Liver (tissue), 9 donors: ENCODE data around the gene CATSPERZ. TPM values are rescaled to one million over a fixed set of nuclear protein-coding genes. Genes with fewer than 3 reads are reported as not detected.
A peak's percentile ranks its signal among the peaks of the same experiment; 100 is the strongest.

ENCODE experiments used
- DNase-seq: peaks from one replicate; pipeline ENCODE4 v3.0.0-alpha.2; 2017; ENCODE audit warnings: low spot score
- H3K27ac ChIP-seq, 2 donors: one replicate each; pipeline ENCODE4 v1.7.0; 2013; ENCODE audit warnings: inconsistent platforms in 2 of 2, low read length in 2 of 2, control low read depth in 1 of 2, low read depth in 1 of 2, mild to moderate bottlenecking in 1 of 2
- H3K27me3 ChIP-seq, 4 donors: one replicate each; pipeline versions ENCODE4 v1.6.1 to v1.7.0; 2013; ENCODE audit warnings: low read length in 3 of 4, inconsistent platforms in 1 of 4, mild to moderate bottlenecking in 1 of 4, moderate library complexity in 1 of 4; ENCODE audit not compliant: control insufficient read depth in 4 of 4, insufficient read depth in 4 of 4
- H3K36me3 ChIP-seq, 4 donors: one replicate each; pipeline versions ENCODE4 v1.6.1 to v1.7.0; 2013; ENCODE audit warnings: low read length in 3 of 4, mild to moderate bottlenecking in 3 of 4, low read depth in 1 of 4, moderate library complexity in 1 of 4; ENCODE audit not compliant: control insufficient read depth in 4 of 4, insufficient read depth in 3 of 4
- H3K4me1 ChIP-seq, 4 donors: one replicate each; pipeline versions ENCODE4 v1.6.1 to v1.7.0; 2013; ENCODE audit warnings: low read length in 3 of 4, mild to moderate bottlenecking in 3 of 4, moderate library complexity in 1 of 4; ENCODE audit not compliant: control insufficient read depth in 4 of 4, insufficient read depth in 4 of 4
- H3K4me3 ChIP-seq, 3 donors: one replicate each; pipeline versions ENCODE4 v1.6.1 to v1.7.0; 2013; ENCODE audit warnings: low read length in 3 of 3, control low read depth in 1 of 3, low read depth in 1 of 3, mild to moderate bottlenecking in 1 of 3
- H3K9ac ChIP-seq, 2 donors: one replicate each; pipeline ENCODE4 v1.7.0; 2013; ENCODE audit warnings: low read length in 2 of 2, mild to moderate bottlenecking in 2 of 2, moderate library complexity in 2 of 2, control low read depth in 1 of 2, low read depth in 1 of 2
- H3K9me3 ChIP-seq, 4 donors: one replicate each; pipeline versions ENCODE4 v1.6.1 to v1.7.0; 2013; ENCODE audit warnings: low read length in 3 of 4; ENCODE audit not compliant: control insufficient read depth in 4 of 4
- EGR1 ChIP-seq, 2 donors: IDR thresholded peaks; 2 replicates each; pipeline ENCODE4 v1.6.1; 2016 to 2018; ENCODE audit warnings: antibody characterized with exemption in 2 of 2, low read depth in 2 of 2
- FOXA1 ChIP-seq: IDR thresholded peaks from 2 replicates; pipeline ENCODE4 v1.6.1; 2016; ENCODE audit warnings: antibody characterized with exemption
- FOXA2 ChIP-seq: IDR thresholded peaks from 2 replicates; pipeline ENCODE4 v1.6.1; 2016; ENCODE audit warnings: antibody characterized with exemption
- GABPA ChIP-seq, 2 donors: IDR thresholded peaks in 1 of 2; conservative IDR thresholded peaks in 1 of 2; 2 replicates each; pipeline ENCODE4 v1.6.1; 2016; ENCODE audit warnings: antibody characterized with exemption in 2 of 2, mild to moderate bottlenecking in 1 of 2, moderate library complexity in 1 of 2
- HNF4A ChIP-seq, 2 donors: conservative IDR thresholded peaks; 2 replicates each; pipeline ENCODE4 v1.6.1; 2016; ENCODE audit warnings: antibody characterized with exemption in 2 of 2, mild to moderate bottlenecking in 2 of 2
- JUND ChIP-seq, 2 donors: IDR thresholded peaks; 2 replicates each; pipeline ENCODE4 v1.6.1; 2016; ENCODE audit warnings: antibody characterized with exemption in 2 of 2
- MAX ChIP-seq: IDR thresholded peaks from 2 replicates; pipeline ENCODE4 v1.6.1; 2016; ENCODE audit warnings: antibody characterized with exemption
- NR2F2 ChIP-seq: IDR thresholded peaks from 2 replicates; pipeline ENCODE4 v1.6.1; 2016; ENCODE audit warnings: antibody characterized with exemption
- RAD21 ChIP-seq, 2 donors: IDR thresholded peaks; 2 replicates each; pipeline ENCODE4 v1.6.1; 2016; ENCODE audit warnings: antibody characterized with exemption in 2 of 2, mild to moderate bottlenecking in 2 of 2
- RXRA ChIP-seq, 2 donors: IDR thresholded peaks; 2 replicates each; pipeline ENCODE4 v1.6.1; 2017 to 2018; ENCODE audit warnings: antibody characterized with exemption in 2 of 2, mild to moderate bottlenecking in 1 of 2
- SP1 ChIP-seq: IDR thresholded peaks from 2 replicates; pipeline ENCODE4 v1.6.1; 2018; ENCODE audit warnings: antibody characterized with exemption, mild to moderate bottlenecking
- TAF1 ChIP-seq: conservative IDR thresholded peaks from 2 replicates; pipeline ENCODE4 v1.6.1; 2016; ENCODE audit warnings: antibody characterized with exemption, mild to moderate bottlenecking
- YY1 ChIP-seq: IDR thresholded peaks from 2 replicates; pipeline ENCODE4 v1.6.1; 2016; ENCODE audit warnings: antibody characterized with exemption, mild to moderate bottlenecking
- WGBS: extraction: QIAGEN DNeasy Blood & Tissue Kit; methylation state at CpG from one replicate; pipeline ENCODE4 v1.1.7; 2013; 5-methylcytosine and 5-hydroxymethylcytosine counted together
- polyA plus RNA-seq, 2 donors: library from polyadenylated mRNA; stranded (reverse) in 1 of 2; unstranded in 1 of 2; fragments of 200-250 nt in 1 of 2; fragments of >200 nt in 1 of 2; fragmentation: Nextera tagmentation in 1 of 2; extraction: Ambion mirVana in 1 of 2; gene quantifications; one replicate each; pipeline versions ENCODE4 v1.2.1 to v1.2.3, GENCODE V29; 2013 to 2015
- total RNA-seq, 2 donors: library from RNA; depleted of rRNA; stranded (reverse); fragments of >200 nt; gene quantifications; one replicate each; pipeline ENCODE4 v1.2.3, GENCODE V29; 2014
- TF ChIP-seq, protein P1 (sequence below): IDR thresholded peaks from 2 replicates; pipeline ENCODE4 v1.6.1; 2016; ENCODE audit warnings: antibody characterized with exemption, mild to moderate bottlenecking
- donor health status: healthy.
- donor health status: healthy.
- donor health status: healthy.
- donor health status: healthy.
- donor health status: healthy.

Gene CATSPERZ
- total and polyA plus RNA-seq, 4 donors: 0.42 TPM; not detected in 3

GRCh38 chr11:64297699-64298358 is 2.3 kb upstream of the CATSPERZ start:
- TF ChIP-seq HNF4A (conservative IDR thresholded peaks at IDR 0.05) (no peak), JUND (IDR thresholded peaks at IDR 0.05) (no peak), RAD21 (IDR thresholded peaks at IDR 0.05) (no peak), FOXA2 (no peak), TAF1 (no peak), GABPA (IDR thresholded peaks at IDR 0.05 in 1 of 2, conservative IDR thresholded peaks at IDR 0.05 in 1 of 2) (no peak), SP1 (no peak), EGR1 (IDR thresholded peaks at IDR 0.05; ENCODE audit: low read depth in 2 of 2) (no peak)
- Histone ChIP-seq H3K4me1 (peaks cover 8 to 24% (median 17%) of the 10 kb centered on the region in 4 donors), H3K36me3 (no peaks in the 10 kb centered on the region), H3K9me3 (no peaks in the 10 kb centered on the region), H3K4me3 (no peak overlapping the region), H3K27me3 (peaks cover 3 to 24% (median 9%) of the 10 kb centered on the region in 4 donors), H3K27ac (no peak overlapping the region), H3K9ac (no peak overlapping the region)
- DNase-seq: no peak
- 35% methylated on average over 18 of the region's 18 CpGs for WGBS

GRCh38 chr11:64298966-64299846 is 952 bp upstream of the CATSPERZ start:
- Histone ChIP-seq H3K4me1 (peaks cover 12 to 31% (median 23%) of the 10 kb centered on the region in 4 donors), H3K9me3 (no peaks in the 10 kb centered on the region), H3K9ac (no peak overlapping the region), H3K36me3 (no peaks in the 10 kb centered on the region), H3K4me3 (peak overlapping the region in 1 of 3 donors; percentile 40), H3K27ac (no peak overlapping the region), H3K27me3 (peaks cover 0 to 24% (median 9%) of the 10 kb centered on the region in 4 donors)
- no peak for DNase-seq
- 3% methylated on average over 60 of the region's 60 CpGs for WGBS
- no peak for TF ChIP-seq YY1
- no peak for TF ChIP-seq MAX
- TF ChIP-seq HNF4A (conservative IDR thresholded peaks at IDR 0.05): no peak
- no peak for TF ChIP-seq NR2F2
- TF ChIP-seq FOXA1: no peak
- TF ChIP-seq, protein P1, sequence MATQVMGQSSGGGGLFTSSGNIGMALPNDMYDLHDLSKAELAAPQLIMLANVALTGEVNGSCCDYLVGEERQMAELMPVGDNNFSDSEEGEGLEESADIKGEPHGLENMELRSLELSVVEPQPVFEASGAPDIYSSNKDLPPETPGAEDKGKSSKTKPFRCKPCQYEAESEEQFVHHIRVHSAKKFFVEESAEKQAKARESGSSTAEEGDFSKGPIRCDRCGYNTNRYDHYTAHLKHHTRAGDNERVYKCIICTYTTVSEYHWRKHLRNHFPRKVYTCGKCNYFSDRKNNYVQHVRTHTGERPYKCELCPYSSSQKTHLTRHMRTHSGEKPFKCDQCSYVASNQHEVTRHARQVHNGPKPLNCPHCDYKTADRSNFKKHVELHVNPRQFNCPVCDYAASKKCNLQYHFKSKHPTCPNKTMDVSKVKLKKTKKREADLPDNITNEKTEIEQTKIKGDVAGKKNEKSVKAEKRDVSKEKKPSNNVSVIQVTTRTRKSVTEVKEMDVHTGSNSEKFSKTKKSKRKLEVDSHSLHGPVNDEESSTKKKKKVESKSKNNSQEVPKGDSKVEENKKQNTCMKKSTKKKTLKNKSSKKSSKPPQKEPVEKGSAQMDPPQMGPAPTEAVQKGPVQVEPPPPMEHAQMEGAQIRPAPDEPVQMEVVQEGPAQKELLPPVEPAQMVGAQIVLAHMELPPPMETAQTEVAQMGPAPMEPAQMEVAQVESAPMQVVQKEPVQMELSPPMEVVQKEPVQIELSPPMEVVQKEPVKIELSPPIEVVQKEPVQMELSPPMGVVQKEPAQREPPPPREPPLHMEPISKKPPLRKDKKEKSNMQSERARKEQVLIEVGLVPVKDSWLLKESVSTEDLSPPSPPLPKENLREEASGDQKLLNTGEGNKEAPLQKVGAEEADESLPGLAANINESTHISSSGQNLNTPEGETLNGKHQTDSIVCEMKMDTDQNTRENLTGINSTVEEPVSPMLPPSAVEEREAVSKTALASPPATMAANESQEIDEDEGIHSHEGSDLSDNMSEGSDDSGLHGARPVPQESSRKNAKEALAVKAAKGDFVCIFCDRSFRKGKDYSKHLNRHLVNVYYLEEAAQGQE: no peak
- TF ChIP-seq FOXA2: no peak
- no peak for TF ChIP-seq RXRA (IDR thresholded peaks at IDR 0.05)
